HG03103 (cell line): ENCODE results near the gene OSBPL5.

Experiments used
- ATAC-seq: cut with Tn5 transposase; IDR thresholded peaks from one replicate; pipeline ENCODE4 v1.9.1; 2021; ENCODE audit warnings: low read depth; ENCODE audit not compliant: unreplicated experiment

The OSBPL5 gene

GRCh38 chr11:3042496-3043314, 122.4 kb downstream of the OSBPL5 start:
- no peak for ATAC-seq

GRCh38 chr11:3041699-3042441, 123.2 kb downstream of the OSBPL5 start:
- no peak for ATAC-seq

DNA sequence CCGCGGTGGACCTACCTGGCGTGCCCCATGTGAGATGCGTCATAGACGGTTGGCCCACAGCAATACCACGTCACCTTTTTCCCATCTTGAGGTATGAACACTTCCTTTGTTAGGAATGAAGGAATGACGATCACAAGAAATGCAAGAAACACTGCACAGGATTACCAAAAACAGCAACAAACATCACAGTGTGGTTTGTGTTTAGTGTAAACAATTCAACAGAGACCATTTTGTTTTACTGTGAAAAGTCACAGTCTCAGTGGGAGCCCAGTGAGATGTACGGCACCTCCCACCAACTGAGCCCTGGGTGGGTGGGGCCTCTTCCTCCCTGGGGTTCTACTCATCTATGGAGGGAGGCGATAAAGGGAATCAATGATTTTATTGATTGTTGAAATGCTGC, 124.2 kb downstream of the OSBPL5 start:
- ATAC-seq: no peak

DNA sequence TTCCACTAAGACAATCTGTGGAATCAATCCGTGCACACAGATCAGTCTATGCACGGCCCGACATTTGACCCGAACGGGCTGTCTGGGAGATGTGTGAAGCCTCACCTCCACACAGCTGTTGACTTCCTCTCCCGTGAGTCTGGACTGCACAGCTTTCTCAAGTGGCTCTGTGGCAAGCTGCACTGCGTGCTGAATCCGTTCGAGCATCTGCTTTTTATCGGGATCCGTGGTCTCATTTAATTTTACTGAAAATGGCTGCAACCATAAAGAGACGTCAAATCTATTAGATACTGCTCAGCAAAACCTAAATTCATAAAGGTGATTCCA, 127.2 kb downstream of the OSBPL5 start:
- no peak for ATAC-seq
